ENCODE measurements around the gene FOXO3. TPM values are rescaled to one million over a fixed set of nuclear protein-coding genes. Genes with fewer than 3 reads are reported as not detected.

FOXO3 gene
- polyA plus RNA-seq, 1 of the 3 experiments (the other 2 are of a cell fraction): 8.1 TPM

- no peak for TF ChIP-seq TAF1 (IDR thresholded peaks at IDR 0.05; ENCODE audit: borderline replicate concordance, low read depth, low read length)
- no peak for TF ChIP-seq TEAD4 (IDR thresholded peaks at IDR 0.05; ENCODE audit: borderline replicate concordance, insufficient read depth)
- TF ChIP-seq SMC3 (IDR thresholded peaks at IDR 0.05; ENCODE audit: low read depth, low read length): no peak
- no peak for TF ChIP-seq NRF1 (IDR thresholded peaks at IDR 0.05; ENCODE audit: low read depth, low read length)
- no peak for TF ChIP-seq RAD21 (IDR thresholded peaks at IDR 0.05; ENCODE audit: low read length)
- TF ChIP-seq FOXM1 (IDR thresholded peaks at IDR 0.05; ENCODE audit: low read depth): no peak
These were observed 18.6 kb downstream of the FOXO3 start (continued) for GRCh38 chr6:108579328-108579721.

GRCh38 chr6:108580646-108581045, 19.9 kb downstream of the FOXO3 start:
- H3K36me3 ChIP-seq (replicated peaks in 1 of 2; ENCODE audit: control insufficient read depth in 1 of 2, insufficient read depth in 2 of 2, low read length in 1 of 2): peaks cover under 1 to 8% of the 10 kb centered on the region in 2 experiments
- H3K9ac ChIP-seq: no peak overlapping the region
- no peak for TF ChIP-seq REST (IDR thresholded peaks at IDR 0.05; ENCODE audit: low read depth, low read length)
- no peak for TF ChIP-seq TEAD4 (IDR thresholded peaks at IDR 0.05; ENCODE audit: borderline replicate concordance, insufficient read depth)
- no peak for TF ChIP-seq POLR2AphosphoS5 (IDR thresholded peaks at IDR 0.05; ENCODE audit: low read depth, low read length)
- TF ChIP-seq EZH2phosphoT487 (IDR thresholded peaks at IDR 0.05; ENCODE audit: borderline replicate concordance, low read depth): no peak
- TF ChIP-seq JUND (IDR thresholded peaks at IDR 0.05): no peak
- no peak for TF ChIP-seq MEF2A (IDR thresholded peaks at IDR 0.05; ENCODE audit: borderline replicate concordance, low read depth)
- no peak for TF ChIP-seq GABPA (IDR thresholded peaks at IDR 0.05; ENCODE audit: low read depth)
- no peak for TF ChIP-seq GATA2 (CRISPR knock-in tag; IDR thresholded peaks at IDR 0.05)
- no peak for TF ChIP-seq SMC3 (IDR thresholded peaks at IDR 0.05; ENCODE audit: low read depth, low read length)
- no peak for TF ChIP-seq MAX (IDR thresholded peaks at IDR 0.05; ENCODE audit: low read depth)
- no peak for TF ChIP-seq YY1 (IDR thresholded peaks at IDR 0.05; ENCODE audit: low read depth)
- peaks cover 87% of the 10 kb centered on the region for H3K79me2 ChIP-seq (ENCODE audit: insufficient read depth)
- peaks cover 37% of the 10 kb centered on the region for H3F3A ChIP-seq (replicated peaks; ENCODE audit: insufficient read depth)
- H2AFZ ChIP-seq (ENCODE audit: low read depth): no peak overlapping the region
- no peaks in the 10 kb centered on the region for H3K9me2 ChIP-seq
- POLR2A ChIA-PET: no interaction called here
- no peak for DNase-seq
- CTCF ChIA-PET: interaction anchor here (1.3 kb wide), 1 partner anchor 225 kb away, joined by 3 read pairs; no protein-coding TSS in a partner anchor
- 85% methylated on average over 2 of the region's 2 CpGs for WGBS (ENCODE audit: low lambda C conversion rate)
- H4K20me1 ChIP-seq (ENCODE audit: insufficient read depth): peaks cover 11% of the 10 kb centered on the region; the same call in 1 of the 2 replicates
- H3K27ac ChIP-seq (ENCODE audit: low read depth in 2 of 2, low read length in 1 of 2): peak overlapping the region; percentile 95
- H3K4me1 ChIP-seq (ENCODE audit: control insufficient read depth in 1 of 2, insufficient read depth in 2 of 2, low read depth in 1 of 2, low read length in 1 of 2): peaks cover 42 to 56% of the 10 kb centered on the region in 2 experiments
- H3K4me3 ChIP-seq (ENCODE audit: low read depth in 2 of 2, low read length in 1 of 2): peak overlapping the region in 1 of 2 experiments; percentile 54; a peak in 2 of 4 replicates
- peak overlapping the region; percentile 81 for H3K4me2 ChIP-seq
- no peaks in the 10 kb centered on the region for H3K9me3 ChIP-seq
- H3K27me3 ChIP-seq (ENCODE audit: insufficient read depth): no peaks in the 10 kb centered on the region

Measured in SK-N-SH (cell line).